ENCODE measurements around the gene CPNE6. TPM values are rescaled to one million over a fixed set of nuclear protein-coding genes. Genes with fewer than 3 reads are reported as not detected.
"Not testable (repeated sequence)": the region's sequence is repeated elsewhere in the genome, so short reads cannot be mapped to it uniquely, and the experiment has no call there.

CPNE6 gene
- polyA plus RNA-seq, 3 donors, result 0.01 TPM; not detected in 2

- no peak within 1 kb of the TSS for H3K27ac ChIP-seq (ENCODE audit: low read depth, low read length)
- 0 to 1% (median 0%) methylated on average over 48 to 68 of the region's 68 CpGs for WGBS, 3 donors
Measured at GRCh38 chr14:24093901-24094840, 22.8 kb downstream of the CPNE6 start, which contains the start of gene PCK2. TSS of gene PCK2 (plus strand) at chr14:24094311. CDS start at chr14:24094406, 95 bp downstream.

GRCh38 chr14:24094841-24095270 lies 23.5 kb downstream of the CPNE6 start:
- WGBS, 3 donors, result 6 to 8% (median 8%) methylated on average over 14 of the region's 14 CpGs
- H3K27ac ChIP-seq (ENCODE audit: low read depth, low read length), result no peak overlapping the region

- WGBS, 3 donors, result 34 to 39% (median 37%) methylated on average over 12 of the region's 12 CpGs
- H3K27ac ChIP-seq (ENCODE audit: low read depth, low read length), result no peak overlapping the region
Measured at GRCh38 chr14:24095271-24096068, 24.1 kb downstream of the CPNE6 start.

DNA sequence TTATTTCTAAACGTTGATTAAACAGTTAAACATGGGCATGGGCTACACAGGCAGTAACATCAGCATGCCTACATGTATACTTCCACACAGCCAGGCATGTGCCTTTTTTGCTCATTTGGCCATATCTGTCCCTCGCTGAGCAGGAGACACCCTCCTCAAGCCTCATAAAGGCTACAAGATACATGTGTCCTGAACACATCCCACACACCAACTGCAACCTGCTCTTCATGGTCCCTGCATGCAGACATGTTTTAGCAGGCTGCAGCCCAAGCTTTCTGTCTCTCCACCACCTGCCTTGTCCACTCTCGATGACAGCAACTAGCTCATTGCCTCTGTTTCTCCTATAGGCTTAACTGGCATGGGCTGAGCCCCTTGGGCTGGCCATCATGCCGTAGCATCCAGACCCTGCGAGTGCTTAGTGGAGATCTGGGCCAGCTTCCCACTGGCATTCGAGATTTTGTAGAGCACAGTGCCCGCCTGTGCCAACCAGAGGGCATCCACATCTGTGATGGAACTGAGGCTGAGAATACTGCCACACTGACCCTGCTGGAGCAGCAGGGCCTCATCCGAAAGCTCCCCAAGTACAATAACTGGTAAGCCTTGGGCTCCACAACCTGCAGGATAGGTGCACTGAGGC lies 25.3 kb downstream of the CPNE6 start:
- 92 to 97% (median 95%) methylated on average over 8 of the region's 8 CpGs for WGBS, 3 donors
- H3K27ac ChIP-seq (ENCODE audit: low read depth, low read length), result no peak overlapping the region

GRCh38 chr14:24098229-24098926 lies 27.0 kb downstream of the CPNE6 start:
- no peak overlapping the region for H3K27ac ChIP-seq (ENCODE audit: low read depth, low read length)
- 92 to 95% (median 94%) methylated on average over 16 of the region's 16 CpGs for WGBS, 3 donors

- 44 to 88% (median 73%) methylated on average over 17 of the region's 17 CpGs for WGBS, 3 donors
- H3K27ac ChIP-seq (ENCODE audit: low read depth, low read length), result no peak overlapping the region
Measured at GRCh38 chr14:24098927-24099813, 27.8 kb downstream of the CPNE6 start.

- 80 to 81% (median 80%) methylated on average over 4 of the region's 4 CpGs for WGBS, 3 donors
- no peak overlapping the region for H3K27ac ChIP-seq (ENCODE audit: low read depth, low read length)
Measured at GRCh38 chr14:24100197-24100981, 29.0 kb downstream of the CPNE6 start.

GRCh38 chr14:24100982-24101494 lies 29.7 kb downstream of the CPNE6 start:
- WGBS, 3 donors, result 81 to 94% (median 91%) methylated on average over 3 of the region's 3 CpGs
- H3K27ac ChIP-seq (ENCODE audit: low read depth, low read length), result no peak overlapping the region

- 78 to 93% (median 90%) methylated on average over 7 of the region's 7 CpGs for WGBS, 3 donors
- no peak overlapping the region for H3K27ac ChIP-seq (ENCODE audit: low read depth, low read length)
Measured at GRCh38 chr14:24102357-24103048, 31.1 kb downstream of the CPNE6 start.

DNA sequence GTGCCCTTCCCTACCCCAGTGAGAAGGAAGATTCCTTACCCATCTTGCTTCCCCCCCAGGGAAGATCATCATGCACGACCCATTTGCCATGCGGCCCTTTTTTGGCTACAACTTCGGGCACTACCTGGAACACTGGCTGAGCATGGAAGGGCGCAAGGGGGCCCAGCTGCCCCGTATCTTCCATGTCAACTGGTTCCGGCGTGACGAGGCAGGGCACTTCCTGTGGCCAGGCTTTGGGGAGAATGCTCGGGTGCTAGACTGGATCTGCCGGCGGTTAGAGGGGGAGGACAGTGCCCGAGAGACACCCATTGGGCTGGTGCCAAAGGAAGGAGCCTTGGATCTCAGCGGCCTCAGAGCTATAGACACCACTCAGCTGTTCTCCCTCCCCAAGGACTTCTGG lies 32.1 kb downstream of the CPNE6 start:
- no peak overlapping the region for H3K27ac ChIP-seq (ENCODE audit: low read depth, low read length)
- WGBS, 3 donors, result 92 to 95% (median 93%) methylated on average over 13 of the region's 13 CpGs

- not testable (repeated sequence) for H3K27ac ChIP-seq (ENCODE audit: low read depth, low read length)
- WGBS, 3 donors, result 93 to 95% (median 94%) methylated on average over 8 of the region's 8 CpGs
Measured at GRCh38 chr14:24105609-24106239, 34.4 kb downstream of the CPNE6 start.

- 80 to 93% (median 85%) methylated on average over 4 of the region's 4 CpGs for WGBS, 3 donors
- H3K27ac ChIP-seq (ENCODE audit: low read depth, low read length), result no peak overlapping the region
Measured at GRCh38 chr14:24106672-24107271, 35.4 kb downstream of the CPNE6 start.

DNA sequence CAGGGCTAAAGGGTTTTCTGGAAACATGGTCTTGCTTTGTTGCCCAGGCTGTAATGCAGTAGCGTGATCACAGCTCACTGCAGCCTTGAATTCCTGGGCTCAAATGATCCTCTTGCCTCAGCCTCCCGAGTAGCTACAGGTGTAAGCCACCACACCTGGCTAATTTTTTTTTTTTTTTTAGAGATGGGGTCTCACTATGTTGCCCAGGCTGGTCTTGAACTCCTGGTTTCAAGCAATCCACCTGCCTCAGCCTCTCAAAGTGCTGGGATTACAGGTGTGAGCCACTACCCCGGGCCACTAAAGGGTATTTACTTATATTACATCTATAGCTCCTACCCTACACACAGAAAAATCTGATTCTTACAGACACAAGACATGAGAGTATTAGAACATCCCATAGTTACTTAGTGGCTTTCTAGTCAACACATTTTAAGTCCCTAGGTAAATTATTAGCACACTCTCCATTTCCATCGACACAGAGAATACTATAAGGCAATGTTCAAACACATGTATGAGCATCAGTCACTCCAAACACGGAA lies 37.0 kb downstream of the CPNE6 start:
- no peak overlapping the region for H3K27ac ChIP-seq (ENCODE audit: low read depth, low read length)
- 37 to 54% (median 50%) methylated on average over 5 of the region's 5 CpGs for WGBS, 3 donors

- 72 to 79% (median 76%) methylated on average over 9 of the region's 9 CpGs for WGBS, 3 donors
- H3K27ac ChIP-seq (ENCODE audit: low read depth, low read length), result no peak overlapping the region
Measured at GRCh38 chr14:24110060-24110459, 38.7 kb downstream of the CPNE6 start.

- WGBS, 3 donors, result 11 to 71% (median 40%) methylated on average over 1 of the region's 1 CpG
- H3K27ac ChIP-seq (ENCODE audit: low read depth, low read length), result no peak overlapping the region
Measured at GRCh38 chr14:24110523-24110922, 39.2 kb downstream of the CPNE6 start.

All from adipose tissue (tissue), 3 donors.